ENCODE data around the gene DLAT.

The DLAT gene

GRCh38 chr11:112016088-112016764, 9.0 kb upstream of the DLAT start:
- peak overlapping the region; percentile 58 for H3K27ac ChIP-seq
- no peak for DNase-seq (ENCODE audit: low spot score)
- ChIA-PET POLR2A (ENCODE audit: low non-redundant PET) (no interaction called here), CTCF (interaction anchor here (0.7 kb wide), 1 partner anchor 711 kb away, joined by 3 read pairs; no protein-coding TSS in a partner anchor)
- no peak for TF ChIP-seq CTCF (conservative IDR thresholded peaks at IDR 0.05; ENCODE audit: low read depth)

- peak; percentile 56 for DNase-seq (ENCODE audit: low spot score)
- POLR2A ChIA-PET (ENCODE audit: low non-redundant PET), result no interaction called here
- peak overlapping the region; percentile 58 for H3K27ac ChIP-seq
- TF ChIP-seq CTCF (conservative IDR thresholded peaks at IDR 0.05; ENCODE audit: low read depth), result no peak
- CTCF ChIA-PET, result interaction anchor here (0.7 kb wide), 1 partner anchor 711 kb away, joined by 3 read pairs; no protein-coding TSS in a partner anchor
These were observed 8.3 kb upstream of the DLAT start for GRCh38 chr11:112016765-112017376.

GRCh38 chr11:112017538-112017937, 7.7 kb upstream of the DLAT start:
- ChIA-PET CTCF (no interaction called here), POLR2A (ENCODE audit: low non-redundant PET) (no interaction called here)
- DNase-seq (ENCODE audit: low spot score), result no peak
- no peak overlapping the region for H3K27ac ChIP-seq
- no peak for TF ChIP-seq CTCF (conservative IDR thresholded peaks at IDR 0.05; ENCODE audit: low read depth)

- ChIA-PET CTCF (interaction anchor here (0.6 kb wide), 1 partner anchor 9 kb away, joined by 3 read pairs; no protein-coding TSS in a partner anchor), POLR2A (ENCODE audit: low non-redundant PET) (no interaction called here)
- DNase-seq (ENCODE audit: low spot score), result no peak
- no peak overlapping the region for H3K27ac ChIP-seq
- no peak for TF ChIP-seq CTCF (conservative IDR thresholded peaks at IDR 0.05; ENCODE audit: low read depth)
These were observed 6.1 kb upstream of the DLAT start for GRCh38 chr11:112019066-112019465.

GRCh38 chr11:112023104-112023503, 2.1 kb upstream of the DLAT start:
- DNase-seq (ENCODE audit: low spot score), result no peak
- TF ChIP-seq CTCF (conservative IDR thresholded peaks at IDR 0.05; ENCODE audit: low read depth), result no peak
- ChIA-PET CTCF (no interaction called here), POLR2A (ENCODE audit: low non-redundant PET) (no interaction called here)
- peak overlapping the region; percentile 42; the same call in 1 of the 2 replicates for H3K27ac ChIP-seq

GRCh38 chr11:112024178-112024772, 933 bp upstream of the DLAT start:
- peak overlapping the region; percentile 88 for H3K27ac ChIP-seq
- CTCF ChIA-PET, result interaction anchor here (0.6 to 1.0 kb wide), 2 partner anchors 34 to 55 kb away, joined by 3 read pairs; no protein-coding TSS in a partner anchor
- DNase-seq (ENCODE audit: low spot score), result no peak
- POLR2A ChIA-PET (ENCODE audit: low non-redundant PET), result interaction anchor here (0.7 kb wide), 1 partner anchor 16 kb away, joined by 3 read pairs; no protein-coding TSS in a partner anchor
- no peak for TF ChIP-seq CTCF (conservative IDR thresholded peaks at IDR 0.05; ENCODE audit: low read depth)
